ENCODE measurements around the gene SPDYA.

- TF ChIP-seq CTCF (IDR thresholded peaks at IDR 0.05) (no peak), POLR2A (IDR thresholded peaks at IDR 0.05) (no peak), POLR2AphosphoS5 (IDR thresholded peaks at IDR 0.05) (no peak), EP300 (IDR thresholded peaks at IDR 0.05) (no peak)
These were observed 69.6 kb downstream of the SPDYA start for GRCh38 chr2:28880193-28880592.

Data from suprapubic skin (tissue), 4 donors.